Neural crest cell (in vitro differentiated cells): ENCODE data around the gene GAS6. TPM values are rescaled to one million over a fixed set of nuclear protein-coding genes. Genes with fewer than 3 reads are reported as not detected.

Source experiments
- DNase-seq: peaks from one replicate; pipeline ENCODE4 v3.0.0; 2021; ENCODE audit warnings: low read depth, mixed read lengths, low spot score
- H3K27ac Mint-ChIP-seq: one replicate; pipeline ENCODE4 v1.8.0; 2021; ENCODE audit warnings: mild to moderate bottlenecking, mixed read lengths; ENCODE audit not compliant: unreplicated experiment
- H3K27me3 Mint-ChIP-seq: 2 replicates; pipeline ENCODE4 v1.8.0; 2021; ENCODE audit warnings: low read depth, mild to moderate bottlenecking, mixed read lengths
- H3K36me3 Mint-ChIP-seq: 2 replicates; pipeline ENCODE4 v1.8.0; 2021; ENCODE audit warnings: low read depth, mild to moderate bottlenecking, mixed read lengths
- H3K4me1 Mint-ChIP-seq: 2 replicates; pipeline ENCODE4 v1.8.0; 2021; ENCODE audit warnings: mixed read lengths
- H3K4me3 Mint-ChIP-seq: one replicate; pipeline ENCODE4 v1.8.0; 2021; ENCODE audit warnings: mild to moderate bottlenecking, mixed read lengths
- H3K9me3 Mint-ChIP-seq: 2 replicates; pipeline ENCODE4 v1.8.0; 2021; ENCODE audit warnings: mixed read lengths
- total RNA-seq: library from RNA; stranded (reverse); gene quantifications from 2 replicates; pipeline ENCODE4 v1.2.1, GENCODE V29; 2021
- TF ChIP-seq, protein P1 (sequence below): fragments of 200-600 bp; sonication (generic); conservative IDR thresholded peaks from 2 replicates; pipeline ENCODE4 v1.5.0; 2021; ENCODE audit warnings: antibody characterized with exemption, mild to moderate bottlenecking

The GAS6 gene
- total RNA-seq, 1 donor from 2014 or later: 9.0 TPM

DNA sequence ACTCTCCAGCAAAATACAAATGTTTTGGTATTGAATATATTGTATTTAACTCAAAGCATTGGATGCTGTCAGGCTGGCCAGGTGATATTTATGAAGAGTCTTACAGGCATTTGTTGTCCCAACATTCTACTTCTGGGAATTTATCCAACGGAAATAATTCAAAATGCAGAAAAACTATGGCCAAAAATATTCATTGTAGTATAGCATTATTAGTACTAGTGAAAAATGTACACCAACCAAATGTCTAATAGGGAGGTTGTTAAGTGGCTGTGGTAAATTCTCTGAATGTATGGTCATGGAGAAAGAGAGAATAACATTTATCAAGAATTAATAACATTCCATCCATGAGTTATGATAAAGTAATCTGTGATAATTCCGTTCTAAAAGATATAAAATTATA lies 38.6 kb upstream of the GAS6 start:
- no peaks in the 10 kb centered on the region for H3K27me3 Mint-ChIP-seq

DNA sequence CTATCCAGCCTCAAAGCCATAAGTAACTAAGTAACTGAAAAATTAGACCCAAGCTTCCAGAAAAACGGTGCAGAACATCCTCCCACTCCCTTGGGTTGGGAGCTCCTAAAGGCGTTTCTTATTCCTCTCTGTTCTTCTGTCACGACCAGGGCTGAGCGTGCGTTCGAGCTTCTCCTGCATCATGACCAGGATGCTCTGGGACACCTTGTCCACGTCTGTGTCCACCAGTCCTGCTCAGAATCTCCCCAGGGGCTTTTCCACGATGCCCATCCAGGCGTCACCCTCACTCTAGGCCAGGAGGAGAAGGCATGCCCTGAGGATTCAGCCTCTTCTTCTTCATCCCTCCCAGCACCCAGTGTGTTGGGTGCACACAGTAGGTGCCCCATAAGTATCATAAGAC lies 37.8 kb upstream of the GAS6 start:
- TF ChIP-seq, protein P1, sequence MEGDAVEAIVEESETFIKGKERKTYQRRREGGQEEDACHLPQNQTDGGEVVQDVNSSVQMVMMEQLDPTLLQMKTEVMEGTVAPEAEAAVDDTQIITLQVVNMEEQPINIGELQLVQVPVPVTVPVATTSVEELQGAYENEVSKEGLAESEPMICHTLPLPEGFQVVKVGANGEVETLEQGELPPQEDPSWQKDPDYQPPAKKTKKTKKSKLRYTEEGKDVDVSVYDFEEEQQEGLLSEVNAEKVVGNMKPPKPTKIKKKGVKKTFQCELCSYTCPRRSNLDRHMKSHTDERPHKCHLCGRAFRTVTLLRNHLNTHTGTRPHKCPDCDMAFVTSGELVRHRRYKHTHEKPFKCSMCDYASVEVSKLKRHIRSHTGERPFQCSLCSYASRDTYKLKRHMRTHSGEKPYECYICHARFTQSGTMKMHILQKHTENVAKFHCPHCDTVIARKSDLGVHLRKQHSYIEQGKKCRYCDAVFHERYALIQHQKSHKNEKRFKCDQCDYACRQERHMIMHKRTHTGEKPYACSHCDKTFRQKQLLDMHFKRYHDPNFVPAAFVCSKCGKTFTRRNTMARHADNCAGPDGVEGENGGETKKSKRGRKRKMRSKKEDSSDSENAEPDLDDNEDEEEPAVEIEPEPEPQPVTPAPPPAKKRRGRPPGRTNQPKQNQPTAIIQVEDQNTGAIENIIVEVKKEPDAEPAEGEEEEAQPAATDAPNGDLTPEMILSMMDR: no peak
- Mint-ChIP-seq H3K27ac (no peak overlapping the region), H3K4me3 (no peak overlapping the region), H3K36me3 (no peaks in the 10 kb centered on the region), H3K27me3 (no peaks in the 10 kb centered on the region), H3K4me1 (no peaks in the 10 kb centered on the region), H3K9me3 (peaks cover 6% of the 10 kb centered on the region)
- no peak for DNase-seq

More for the DNA sequence above, 38.6 kb upstream of the GAS6 start:
- DNase-seq: no peak
- H3K4me3 Mint-ChIP-seq: no peak overlapping the region
- TF ChIP-seq, protein P1: no peak
- H3K4me1 Mint-ChIP-seq: no peaks in the 10 kb centered on the region
- H3K9me3 Mint-ChIP-seq: peaks cover 1% of the 10 kb centered on the region
- no peaks in the 10 kb centered on the region for H3K36me3 Mint-ChIP-seq
- H3K27ac Mint-ChIP-seq: no peak overlapping the region

DNA sequence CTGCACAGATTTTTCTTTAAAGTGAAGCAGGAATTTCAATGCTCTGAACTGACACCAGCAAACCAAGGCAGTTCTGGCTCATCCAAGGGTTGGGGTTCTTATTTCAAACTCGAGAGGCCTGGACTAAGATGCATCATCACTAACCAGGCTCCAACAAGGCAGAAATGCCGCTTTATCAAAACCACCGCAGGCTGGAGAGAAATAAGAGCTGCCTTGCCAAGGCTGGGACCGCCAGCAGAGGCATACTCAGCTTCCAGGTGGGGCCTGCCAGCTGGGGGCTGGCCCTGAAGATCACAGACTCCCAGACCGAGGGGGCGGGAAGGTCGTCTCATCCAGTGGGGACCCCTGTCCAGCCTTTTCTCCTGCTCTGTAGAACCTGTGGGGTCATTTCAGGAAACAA lies 37.4 kb upstream of the GAS6 start:
- Mint-ChIP-seq H3K36me3 (no peaks in the 10 kb centered on the region), H3K27me3 (no peaks in the 10 kb centered on the region), H3K9me3 (peaks cover 6% of the 10 kb centered on the region), H3K4me3 (no peak overlapping the region), H3K27ac (no peak overlapping the region), H3K4me1 (no peaks in the 10 kb centered on the region)
- TF ChIP-seq, protein P1: no peak
- DNase-seq: no peak

DNA sequence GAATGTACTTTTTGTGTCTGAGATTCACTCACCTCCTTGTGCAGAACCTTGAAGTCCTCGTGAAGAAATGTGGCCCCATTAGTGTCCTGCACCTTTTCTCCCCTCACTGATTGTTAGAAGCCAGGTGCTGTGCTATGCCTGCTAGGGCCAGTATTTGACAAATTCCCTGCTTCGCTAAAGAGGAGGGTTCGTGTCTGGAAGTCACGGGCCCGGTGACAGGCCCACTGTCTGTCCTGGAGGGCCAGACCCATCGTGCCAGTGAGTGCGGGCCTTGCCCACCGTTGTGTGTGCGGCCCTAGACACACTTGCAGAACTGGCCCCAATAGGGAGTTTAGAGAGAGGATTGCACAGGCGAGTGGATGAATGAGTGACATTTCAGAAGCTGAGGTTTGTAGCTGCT lies 36.8 kb upstream of the GAS6 start:
- Mint-ChIP-seq H3K27me3 (no peaks in the 10 kb centered on the region), H3K4me3 (no peak overlapping the region), H3K36me3 (no peaks in the 10 kb centered on the region), H3K9me3 (peaks cover 6% of the 10 kb centered on the region), H3K27ac (peak overlapping the region; percentile 4), H3K4me1 (no peaks in the 10 kb centered on the region)
- DNase-seq: no peak
- TF ChIP-seq, protein P1: no peak

DNA sequence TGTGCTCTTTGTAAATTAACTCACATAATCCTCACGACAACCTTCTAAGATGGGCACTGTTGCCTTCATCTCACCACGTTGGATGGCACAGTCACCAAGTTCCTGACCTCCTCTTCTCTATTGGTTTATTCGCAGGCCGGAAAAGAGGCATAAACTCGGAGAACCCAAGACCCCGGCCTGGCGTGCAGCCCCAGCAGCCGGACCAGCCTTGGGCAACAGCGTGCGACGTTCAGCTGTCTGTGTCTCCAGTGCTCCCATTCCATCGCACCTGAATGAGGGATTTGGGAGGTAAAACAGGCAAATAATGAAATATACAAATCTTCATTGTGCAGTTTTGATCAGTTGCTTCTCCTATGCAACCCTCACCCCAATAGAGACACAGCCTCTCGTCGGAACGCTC lies 34.5 kb upstream of the GAS6 start:
- no peak overlapping the region for H3K27ac Mint-ChIP-seq

More for the DNA sequence above, 34.5 kb upstream of the GAS6 start:
- DNase-seq: no peak
- no peak overlapping the region for H3K4me3 Mint-ChIP-seq
- H3K36me3 Mint-ChIP-seq: no peaks in the 10 kb centered on the region
- peaks cover 5% of the 10 kb centered on the region for H3K27me3 Mint-ChIP-seq
- TF ChIP-seq, protein P1: no peak
- peaks cover 9% of the 10 kb centered on the region for H3K9me3 Mint-ChIP-seq
- no peaks in the 10 kb centered on the region for H3K4me1 Mint-ChIP-seq
